Prostate gland (tissue), 2 donors: ENCODE results near the gene SLC6A6. TPM values are rescaled to one million over a fixed set of nuclear protein-coding genes. Genes with fewer than 3 reads are reported as not detected.

Experiments
- DNase-seq: peaks from one replicate; pipeline ENCODE4 v3.0.0-alpha.2; 2019; ENCODE audit warnings: low spot score
- H3K27ac ChIP-seq, 2 donors: fragments of 200-600 bp; sonication (generic); 2 replicates each; pipeline ENCODE4 v1.5.1; 2017 to 2019
- H3K27me3 ChIP-seq: fragments of 200-600 bp; sonication (generic); replicated peaks from 2 replicates; pipeline ENCODE4 v1.5.1; 2019; ENCODE audit not compliant: insufficient read depth
- H3K36me3 ChIP-seq, 2 donors: fragments of 200-600 bp; sonication (generic); 1 replicate in 1 of 2; 2 replicates in 1 of 2; pipeline versions ENCODE4 v1.5.1 to v1.8.1; 2017 to 2019
- H3K4me1 ChIP-seq: fragments of 200-600 bp; sonication (generic); replicated peaks from 2 replicates; pipeline ENCODE4 v1.5.1; 2019
- H3K4me3 ChIP-seq, 2 donors: fragments of 200-600 bp; sonication (generic); 2 replicates each; pipeline ENCODE4 v1.5.1; 2017 to 2019
- H3K9me3 ChIP-seq: fragments of 200-600 bp; sonication (generic); 2 replicates; pipeline ENCODE4 v1.5.1; 2017
- CTCF ChIP-seq, 4 experiments: fragments of 200-600 bp in 2 of 4; fragments of 450-650 bp in 2 of 4; sonication (generic) in 2 of 4; IDR thresholded peaks; 1 replicate in 3 of 4; 2 replicates in 1 of 4; pipeline ENCODE4 v1.5.1; 2016 to 2019; ENCODE audit warnings: antibody characterized with exemption in 4 of 4, mild to moderate bottlenecking in 2 of 4, moderate library complexity in 2 of 4
- POLR2A ChIP-seq: fragments of 450-650 bp; IDR thresholded peaks from one replicate; pipeline ENCODE4 v1.6.1; 2016; ENCODE audit warnings: antibody characterized with exemption, mild to moderate bottlenecking
- POLR2AphosphoS5 ChIP-seq: sonication (generic); formaldehyde crosslinking; IDR thresholded peaks from one replicate; pipeline ENCODE4 v1.6.1; 2017; ENCODE audit warnings: antibody characterized with exemption
- WGBS: methylation state at CpG from one replicate; pipeline ENCODE4 v1.1.5; 2018; 5-methylcytosine and 5-hydroxymethylcytosine counted together
- intact Hi-C: fragments of 100-400 bp; cut with DNase I; formaldehyde crosslinking; loops from one replicate; pipeline ENCODE4 v1.14.2; 2022
- total RNA-seq, 2 donors: library from RNA; depleted of rRNA; stranded (reverse); fragments of >200 nt; gene quantifications; one replicate each; pipeline ENCODE4 v1.1.0, GENCODE V29; 2016

The SLC6A6 gene
- total RNA-seq, 2 donors from 2014 or later, result 6.9 to 24.5 TPM

DNA sequence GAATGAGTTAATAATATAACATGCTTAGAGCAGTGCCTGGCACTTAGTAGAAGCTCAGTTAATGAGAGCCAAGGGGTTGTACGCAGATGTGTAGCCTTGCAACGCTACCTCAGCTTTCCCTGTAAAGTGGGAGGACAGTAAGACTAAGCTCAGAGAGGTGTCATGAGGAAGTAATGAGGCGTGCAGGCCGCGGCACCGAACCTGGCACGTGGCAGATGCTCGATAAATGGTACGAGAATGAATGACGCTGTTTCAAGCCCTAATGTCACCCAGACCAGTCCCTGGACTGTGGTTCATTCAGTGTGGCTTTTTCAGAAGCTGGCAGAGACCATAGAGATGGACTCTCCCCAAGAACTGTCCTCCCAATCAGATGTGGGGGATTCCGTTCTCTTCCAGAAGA is 116.5 kb downstream of the SLC6A6 start:
- H3K4me1 ChIP-seq, result no peaks in the 10 kb centered on the region
- H3K36me3 ChIP-seq, result no peaks in the 10 kb centered on the region
- H3K9me3 ChIP-seq, result no peaks in the 10 kb centered on the region
- H3K4me3 ChIP-seq, result no peak overlapping the region
- H3K27ac ChIP-seq, result no peak overlapping the region
- no peak for DNase-seq
- 83% methylated on average over 11 of the region's 11 CpGs for WGBS
- intact Hi-C loops, result no loop called here
- H3K27me3 ChIP-seq, result no peaks in the 10 kb centered on the region
- no peak for TF ChIP-seq POLR2AphosphoS5
- no peak for TF ChIP-seq CTCF (IDR thresholded peaks at IDR 0.05)
- TF ChIP-seq POLR2A, result no peak

- Histone ChIP-seq H3K4me3 (no peak overlapping the region), H3K4me1 (no peaks in the 10 kb centered on the region), H3K36me3 (no peaks in the 10 kb centered on the region), H3K9me3 (no peaks in the 10 kb centered on the region), H3K27ac (no peak overlapping the region), H3K27me3 (no peaks in the 10 kb centered on the region)
- no peak for DNase-seq
- WGBS, result 85% methylated on average over 1 of the region's 1 CpG
- intact Hi-C loops, result no loop called here
- TF ChIP-seq POLR2AphosphoS5 (no peak), CTCF (IDR thresholded peaks at IDR 0.05) (no peak), POLR2A (no peak)
Measured at GRCh38 chr3:14519406-14519805, 117.0 kb downstream of the SLC6A6 start.

GRCh38 chr3:14520149-14520548 is 117.7 kb downstream of the SLC6A6 start:
- no peaks in the 10 kb centered on the region for H3K9me3 ChIP-seq
- H3K27me3 ChIP-seq, result no peaks in the 10 kb centered on the region
- intact Hi-C loops, result no loop called here
- no peak for TF ChIP-seq POLR2A
- no peak for TF ChIP-seq CTCF (IDR thresholded peaks at IDR 0.05)
- no peak for TF ChIP-seq POLR2AphosphoS5
- H3K27ac ChIP-seq, result no peak overlapping the region
- H3K4me1 ChIP-seq, result no peaks in the 10 kb centered on the region
- no peaks in the 10 kb centered on the region for H3K36me3 ChIP-seq
- H3K4me3 ChIP-seq, result no peak overlapping the region
- no peak for DNase-seq
- 89% methylated on average over 15 of the region's 15 CpGs for WGBS

DNA sequence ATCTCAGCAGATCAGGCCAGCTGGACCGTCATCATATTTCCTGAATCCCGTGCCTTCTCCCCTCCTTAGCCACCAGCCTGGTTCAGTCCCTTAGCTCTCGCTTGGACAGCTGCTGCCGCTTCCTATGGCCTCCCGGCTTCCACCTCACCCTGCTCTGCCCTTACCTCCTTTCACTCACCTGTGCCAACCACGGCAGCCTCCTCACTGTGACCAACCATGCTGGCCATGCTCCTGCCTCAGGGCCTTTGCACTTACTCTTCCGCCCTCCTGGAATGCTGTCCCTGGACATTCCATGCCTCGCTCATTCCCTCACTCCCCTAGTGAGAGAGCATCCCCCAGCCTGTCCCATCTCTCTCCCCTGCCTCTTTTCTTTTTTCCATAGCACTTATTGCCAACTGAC is 118.6 kb downstream of the SLC6A6 start:
- intact Hi-C loops, result no loop called here
- H3K27me3 ChIP-seq, result no peaks in the 10 kb centered on the region
- 88% methylated on average over 8 of the region's 8 CpGs for WGBS
- DNase-seq, result no peak
- H3K36me3 ChIP-seq, result no peaks in the 10 kb centered on the region
- TF ChIP-seq CTCF (IDR thresholded peaks at IDR 0.05), result no peak
- TF ChIP-seq POLR2A, result no peak
- no peak for TF ChIP-seq POLR2AphosphoS5
- no peak overlapping the region for H3K27ac ChIP-seq
- no peaks in the 10 kb centered on the region for H3K9me3 ChIP-seq
- H3K4me1 ChIP-seq, result no peaks in the 10 kb centered on the region
- H3K4me3 ChIP-seq, result no peak overlapping the region

- Histone ChIP-seq H3K4me1 (no peaks in the 10 kb centered on the region), H3K27me3 (no peaks in the 10 kb centered on the region), H3K36me3 (no peaks in the 10 kb centered on the region), H3K27ac (no peak overlapping the region), H3K9me3 (no peaks in the 10 kb centered on the region), H3K4me3 (no peak overlapping the region)
- WGBS, result 90% methylated on average over 12 of the region's 12 CpGs
- DNase-seq, result no peak
- no peak for TF ChIP-seq POLR2A
- no peak for TF ChIP-seq POLR2AphosphoS5
- no peak for TF ChIP-seq CTCF (IDR thresholded peaks at IDR 0.05)
- intact Hi-C loops, result no loop called here
Measured at GRCh38 chr3:14521611-14522010, 119.2 kb downstream of the SLC6A6 start.
